HUES6 (cell line): ENCODE data around the gene COPE.

Experiments used
- H3K27ac ChIP-seq: 2 replicates; pipeline ENCODE4 v1.7.0; 2013; ENCODE audit warnings: low read depth, mild to moderate bottlenecking, low read length, inconsistent platforms
- H3K27me3 ChIP-seq: 2 replicates; pipeline ENCODE4 v1.6.1; 2013; ENCODE audit warnings: low read length; ENCODE audit not compliant: control insufficient read depth, insufficient read depth
- H3K36me3 ChIP-seq: 2 replicates; pipeline ENCODE4 v1.6.1; 2013; ENCODE audit warnings: low read length; ENCODE audit not compliant: control insufficient read depth, insufficient read depth
- H3K4me1 ChIP-seq: 2 replicates; pipeline ENCODE4 v1.6.1; 2013; ENCODE audit warnings: low read length; ENCODE audit not compliant: control insufficient read depth, insufficient read depth
- H3K4me3 ChIP-seq: 2 replicates; pipeline ENCODE4 v1.5.1; 2013; ENCODE audit warnings: low read depth, low read length
- H3K9ac ChIP-seq: one replicate; pipeline ENCODE4 v1.6.1; 2013; ENCODE audit warnings: mild to moderate bottlenecking, low read length
- H3K9me3 ChIP-seq: 2 replicates; pipeline ENCODE4 v1.6.1; 2013; ENCODE audit warnings: low read depth, low read length; ENCODE audit not compliant: control insufficient read depth, insufficient read depth

COPE gene

GRCh38 chr19:18862976-18863842 lies 56.0 kb downstream of the COPE start:
- Histone ChIP-seq H3K9me3 (no peaks in the 10 kb centered on the region), H3K36me3 (peaks cover 92% of the 10 kb centered on the region), H3K4me3 (no peak overlapping the region), H3K4me1 (0 out of 2 replicates have a peak, but pooled peaks cover 2% of the 10 kb centered on the region), H3K27ac (no peak overlapping the region), H3K27me3 (no peaks in the 10 kb centered on the region), H3K9ac (no peak overlapping the region)

GRCh38 chr19:18861917-18862316 lies 57.3 kb downstream of the COPE start:
- Histone ChIP-seq H3K36me3 (peaks cover 92% of the 10 kb centered on the region), H3K27ac (no peak overlapping the region), H3K27me3 (no peaks in the 10 kb centered on the region), H3K9ac (no peak overlapping the region), H3K9me3 (no peaks in the 10 kb centered on the region), H3K4me3 (no peak overlapping the region), H3K4me1 (no peaks in the 10 kb centered on the region)

- H3K9ac ChIP-seq: no peak overlapping the region
- no peak overlapping the region for H3K4me3 ChIP-seq
- no peak overlapping the region for H3K27ac ChIP-seq
- no peaks in the 10 kb centered on the region for H3K9me3 ChIP-seq
- no peaks in the 10 kb centered on the region for H3K27me3 ChIP-seq
- no peaks in the 10 kb centered on the region for H3K4me1 ChIP-seq
- peaks cover 98% of the 10 kb centered on the region for H3K36me3 ChIP-seq
These were observed 58.0 kb downstream of the COPE start for GRCh38 chr19:18861235-18861634.

- H3K27ac ChIP-seq: no peak overlapping the region
- no peaks in the 10 kb centered on the region for H3K9me3 ChIP-seq
- no peak overlapping the region for H3K9ac ChIP-seq
- H3K4me1 ChIP-seq: no peaks in the 10 kb centered on the region
- peaks cover 98% of the 10 kb centered on the region for H3K36me3 ChIP-seq
- no peak overlapping the region for H3K4me3 ChIP-seq
- H3K27me3 ChIP-seq: no peaks in the 10 kb centered on the region
These were observed 58.5 kb downstream of the COPE start for GRCh38 chr19:18860725-18861124.

- H3K27me3 ChIP-seq: no peaks in the 10 kb centered on the region
- no peak overlapping the region for H3K4me3 ChIP-seq
- no peaks in the 10 kb centered on the region for H3K4me1 ChIP-seq
- no peaks in the 10 kb centered on the region for H3K9me3 ChIP-seq
- peaks cover 98% of the 10 kb centered on the region for H3K36me3 ChIP-seq
- no peak overlapping the region for H3K9ac ChIP-seq
- no peak overlapping the region for H3K27ac ChIP-seq
These were observed 58.9 kb downstream of the COPE start for GRCh38 chr19:18860302-18860700.

- Histone ChIP-seq H3K4me3 (no peak overlapping the region), H3K9me3 (no peaks in the 10 kb centered on the region), H3K9ac (no peak overlapping the region), H3K4me1 (no peaks in the 10 kb centered on the region), H3K36me3 (peaks cover 98% of the 10 kb centered on the region), H3K27me3 (no peaks in the 10 kb centered on the region), H3K27ac (no peak overlapping the region)
These were observed 59.4 kb downstream of the COPE start for GRCh38 chr19:18859676-18860301.

GRCh38 chr19:18858906-18859646 lies 60.1 kb downstream of the COPE start:
- no peak overlapping the region for H3K4me3 ChIP-seq
- no peak overlapping the region for H3K27ac ChIP-seq
- H3K36me3 ChIP-seq: peaks cover 100% of the 10 kb centered on the region

GRCh38 chr19:18857223-18857622 lies 62.0 kb downstream of the COPE start:
- Histone ChIP-seq H3K9ac (no peak overlapping the region), H3K27ac (no peak overlapping the region)

More at GRCh38 chr19:18858906-18859646, 60.1 kb downstream of the COPE start:
- no peaks in the 10 kb centered on the region for H3K9me3 ChIP-seq
- no peaks in the 10 kb centered on the region for H3K4me1 ChIP-seq
- H3K9ac ChIP-seq: no peak overlapping the region
- no peaks in the 10 kb centered on the region for H3K27me3 ChIP-seq

GRCh38 chr19:18856385-18857126 lies 62.6 kb downstream of the COPE start:
- no peaks in the 10 kb centered on the region for H3K4me1 ChIP-seq
- peaks cover 99% of the 10 kb centered on the region for H3K36me3 ChIP-seq
- H3K27me3 ChIP-seq: no peaks in the 10 kb centered on the region
- H3K4me3 ChIP-seq: no peak overlapping the region
- H3K27ac ChIP-seq: no peak overlapping the region
- no peaks in the 10 kb centered on the region for H3K9me3 ChIP-seq
- no peak overlapping the region for H3K9ac ChIP-seq

More at GRCh38 chr19:18857223-18857622, 62.0 kb downstream of the COPE start:
- Histone ChIP-seq H3K9me3 (no peaks in the 10 kb centered on the region), H3K4me1 (no peaks in the 10 kb centered on the region), H3K27me3 (no peaks in the 10 kb centered on the region), H3K4me3 (no peak overlapping the region), H3K36me3 (peaks cover 99% of the 10 kb centered on the region)

GRCh38 chr19:18855647-18856384 lies 63.4 kb downstream of the COPE start:
- Histone ChIP-seq H3K4me3 (no peak overlapping the region), H3K9ac (no peak overlapping the region), H3K36me3 (peaks cover 99% of the 10 kb centered on the region), H3K9me3 (no peaks in the 10 kb centered on the region), H3K4me1 (no peaks in the 10 kb centered on the region), H3K27me3 (no peaks in the 10 kb centered on the region), H3K27ac (no peak overlapping the region)
